ENCODE results near the gene TGFBR2.

GRCh38 chr3:30596152-30596551, 10.2 kb upstream of the TGFBR2 start:
- TF ChIP-seq CTCF (IDR thresholded peaks at IDR 0.05) (no peak), POLR2AphosphoS5 (IDR thresholded peaks at IDR 0.05; ENCODE audit: low read depth, low read length) (no peak), SIN3A (IDR thresholded peaks at IDR 0.05; ENCODE audit: borderline replicate concordance, insufficient read depth, low read depth, low read length) (no peak), REST (IDR thresholded peaks at IDR 0.05; ENCODE audit: insufficient read depth in 1 of 2, low read depth in 2 of 2, low read length in 1 of 2) (no peak)

All from Panc1 (cell line).